H9 (cell line): Measurements from ENCODE around the gene XIRP2. TPM values are rescaled to one million over a fixed set of nuclear protein-coding genes. Genes with fewer than 3 reads are reported as not detected.

ENCODE experiments used
- DNase-seq: peaks from one replicate; pipeline ENCODE4 v3.0.0-alpha.2; 2017
- H2AFZ ChIP-seq: one replicate; pipeline ENCODE4 v1.6.1; 2013; ENCODE audit warnings: mild to moderate bottlenecking, low read length, control low read depth, moderate library complexity
- H2AK5ac ChIP-seq: 2 replicates; pipeline ENCODE4 v1.6.1; 2013; ENCODE audit warnings: low read length, control low read depth, mixed read lengths; ENCODE audit not compliant: insufficient read length
- H2BK120ac ChIP-seq: one replicate; pipeline ENCODE4 v1.6.1; 2013; ENCODE audit warnings: low read depth, mild to moderate bottlenecking, low read length, control low read depth, inconsistent platforms; ENCODE audit not compliant: poor library complexity, severe bottlenecking
- H2BK12ac ChIP-seq: 2 replicates; pipeline ENCODE4 v1.6.1; 2013; ENCODE audit warnings: low read length, control low read depth, mixed read lengths, low read depth; ENCODE audit not compliant: insufficient read length
- H2BK15ac ChIP-seq: 2 replicates; pipeline ENCODE4 v1.6.1; 2013; ENCODE audit warnings: low read depth, low read length, control low read depth
- H2BK20ac ChIP-seq: one replicate; pipeline ENCODE4 v1.6.1; 2013; ENCODE audit warnings: low read depth, mild to moderate bottlenecking, low read length, control low read depth, inconsistent platforms; ENCODE audit not compliant: poor library complexity, severe bottlenecking
- H2BK5ac ChIP-seq: 2 replicates; pipeline ENCODE4 v1.6.1; 2013; ENCODE audit warnings: low read length, control low read depth, mixed read lengths; ENCODE audit not compliant: insufficient read length
- H3K14ac ChIP-seq: 2 replicates; pipeline ENCODE4 v1.6.1; 2013; ENCODE audit warnings: low read length, control low read depth; ENCODE audit not compliant: insufficient read depth
- H3K18ac ChIP-seq: 2 replicates; pipeline ENCODE4 v1.6.1; 2013; ENCODE audit warnings: low read depth, mild to moderate bottlenecking, mixed read lengths, low read length, control low read depth; ENCODE audit not compliant: insufficient read length
- H3K23ac ChIP-seq: 2 replicates; pipeline ENCODE4 v1.6.1; 2013; ENCODE audit warnings: low read length, control low read depth, mixed read lengths, low read depth; ENCODE audit not compliant: insufficient read length
- H3K23me2 ChIP-seq: 2 replicates; pipeline ENCODE4 v1.6.1; 2013; ENCODE audit warnings: low read depth, mild to moderate bottlenecking, mixed read lengths, low read length, control low read depth; ENCODE audit not compliant: insufficient read length, poor library complexity, severe bottlenecking
- H3K27ac ChIP-seq: 2 replicates; pipeline ENCODE4 v1.5.1; 2013; ENCODE audit warnings: low read length, control low read depth, mixed read lengths, low read depth; ENCODE audit not compliant: insufficient read length
- H3K27me3 ChIP-seq: 2 replicates; pipeline ENCODE4 v1.6.1; 2013; ENCODE audit warnings: low read length, control low read depth, inconsistent platforms; ENCODE audit not compliant: insufficient read depth
- H3K4ac ChIP-seq: 2 replicates; pipeline ENCODE4 v1.6.1; 2013; ENCODE audit warnings: low read depth, mild to moderate bottlenecking, control low read depth, inconsistent platforms, low read length, moderate library complexity
- H3K4me1 ChIP-seq: 2 replicates; pipeline ENCODE4 v1.6.1; 2013; ENCODE audit warnings: low read length, control low read depth, inconsistent platforms; ENCODE audit not compliant: insufficient read depth
- H3K4me2 ChIP-seq: 2 replicates; pipeline ENCODE4 v1.6.1; 2013; ENCODE audit warnings: low read length, control low read depth, mixed read lengths; ENCODE audit not compliant: insufficient read length, insufficient read depth
- H3K56ac ChIP-seq: 2 replicates; pipeline ENCODE4 v1.6.1; 2013; ENCODE audit warnings: low read depth, mild to moderate bottlenecking, mixed read lengths, low read length, control low read depth; ENCODE audit not compliant: insufficient read length
- H3K79me1 ChIP-seq: 2 replicates; pipeline ENCODE4 v1.6.1; 2013; ENCODE audit warnings: low read depth, mild to moderate bottlenecking, moderate library complexity, low read length, control low read depth, inconsistent platforms; ENCODE audit not compliant: insufficient read depth, poor library complexity, severe bottlenecking
- H3K79me2 ChIP-seq: 2 replicates; pipeline ENCODE4 v1.6.1; 2013; ENCODE audit warnings: low read length, control low read depth, inconsistent platforms; ENCODE audit not compliant: insufficient read depth
- H3K9ac ChIP-seq: 2 replicates; pipeline ENCODE4 v1.6.1; 2013; ENCODE audit warnings: low read length, control low read depth, mixed read lengths; ENCODE audit not compliant: insufficient read length; ENCODE audit errors: extremely low read depth
- H3K9me3 ChIP-seq: one replicate; pipeline ENCODE4 v1.6.1; 2013; ENCODE audit warnings: low read depth, low read length, inconsistent platforms; ENCODE audit not compliant: control insufficient read depth
- H3T11ph ChIP-seq: one replicate; pipeline ENCODE4 v1.6.1; 2013; ENCODE audit warnings: mild to moderate bottlenecking, low read length, control low read depth, inconsistent platforms
- H4K20me1 ChIP-seq: one replicate; pipeline ENCODE4 v1.6.1; 2013; ENCODE audit not compliant: control insufficient read depth, insufficient read length, insufficient read depth
- H4K5ac ChIP-seq: 2 replicates; pipeline ENCODE4 v1.6.1; 2013; ENCODE audit warnings: low read depth, mild to moderate bottlenecking, mixed read lengths, low read length, control low read depth; ENCODE audit not compliant: insufficient read length
- H4K8ac ChIP-seq: replicated peaks from 2 replicates; pipeline ENCODE4 v1.6.1; 2013; ENCODE audit warnings: low read length, control low read depth, mixed read lengths, low read depth; ENCODE audit not compliant: insufficient read length
- H4K91ac ChIP-seq: 2 replicates; pipeline ENCODE4 v1.6.1; 2013; ENCODE audit warnings: low read depth, mild to moderate bottlenecking, moderate library complexity, mixed read lengths, low read length, control low read depth; ENCODE audit not compliant: insufficient read length
- H3K27ac Mint-ChIP-seq, 3 experiments: 2 replicates in 2 of 3; 3 replicates in 1 of 3; pipeline ENCODE4 v1.8.0; 2020 to 2021; ENCODE audit warnings: mixed read lengths in 3 of 3, mild to moderate bottlenecking in 1 of 3, moderate library complexity in 1 of 3
- H3K27me3 Mint-ChIP-seq: 2 replicates; pipeline ENCODE4 v1.8.0; 2021; ENCODE audit warnings: low read depth, mild to moderate bottlenecking, moderate library complexity, mixed read lengths
- H3K36me3 Mint-ChIP-seq, 3 experiments: 2 replicates in 2 of 3; 3 replicates in 1 of 3; pipeline ENCODE4 v1.8.0; 2020 to 2021; ENCODE audit warnings: low read depth in 3 of 3, mixed read lengths in 3 of 3; ENCODE audit not compliant: insufficient read depth in 1 of 3
- H3K4me1 Mint-ChIP-seq, 2 experiments: 2 replicates each; pipeline ENCODE4 v1.8.0; 2020; ENCODE audit warnings: mixed read lengths in 2 of 2
- H3K4me3 Mint-ChIP-seq, 2 experiments: 2 replicates in 1 of 2; 3 replicates in 1 of 2; pipeline ENCODE4 v1.8.0; 2020 to 2021; ENCODE audit warnings: mild to moderate bottlenecking in 2 of 2, mixed read lengths in 2 of 2, moderate library complexity in 1 of 2
- H3K9me3 Mint-ChIP-seq, 2 experiments: 2 replicates in 1 of 2; 3 replicates in 1 of 2; pipeline ENCODE4 v1.8.0; 2020; ENCODE audit warnings: mild to moderate bottlenecking in 2 of 2, mixed read lengths in 2 of 2, moderate library complexity in 1 of 2
- total RNA-seq: library from RNA; stranded (reverse); gene quantifications from 2 replicates; pipeline ENCODE4 v1.2.1, GENCODE V29; 2021
- TF ChIP-seq, protein P1 (sequence below): fragments of 200-600 bp; sonication (generic); conservative IDR thresholded peaks from 3 replicates; pipeline ENCODE4 v1.8.0; 2021; ENCODE audit warnings: antibody characterized with exemption, mild to moderate bottlenecking

Gene XIRP2
- total RNA-seq, 1 experiment from 2014 or later: 0.07 TPM

DNA sequence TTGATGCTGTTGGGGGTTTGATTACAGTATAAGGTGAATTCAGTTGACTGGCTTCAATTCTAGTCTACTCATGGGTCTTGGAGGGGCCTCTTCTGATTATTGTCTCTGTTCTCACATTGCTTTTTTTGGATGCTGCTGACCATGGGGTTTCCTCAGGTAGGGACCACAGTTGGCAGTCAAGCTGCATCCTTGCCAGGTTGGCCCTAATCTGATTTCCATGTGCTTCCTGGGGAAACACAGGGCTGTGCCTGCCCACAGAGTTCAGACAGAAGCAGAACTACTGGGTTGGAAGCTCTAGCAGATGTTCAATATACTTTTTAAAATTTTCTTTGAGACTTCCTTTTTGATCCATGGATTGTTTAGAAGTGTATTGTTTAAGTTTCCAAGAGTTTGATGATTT lies 227.3 kb downstream of the XIRP2 start:
- Histone ChIP-seq H2BK120ac (no peak overlapping the region), H3K27ac (no peak overlapping the region), H4K8ac (no peak overlapping the region), H2BK5ac (no peak overlapping the region), H3K23ac (no peak overlapping the region), H3T11ph (no peak overlapping the region), H2BK20ac (no peak overlapping the region), H3K18ac (no peak overlapping the region), H2AFZ (no peak overlapping the region), H3K14ac (no peak overlapping the region), H2AK5ac (no peak overlapping the region), H3K56ac (no peak overlapping the region), H4K5ac (no peak overlapping the region), H4K91ac (no peak overlapping the region), H3K4me2 (no peak overlapping the region), H4K20me1 (no peaks in the 10 kb centered on the region), H3K79me2 (no peaks in the 10 kb centered on the region), H3K23me2 (no peaks in the 10 kb centered on the region), H3K79me1 (no peaks in the 10 kb centered on the region), H2BK12ac (no peak overlapping the region), H3K4me1 (no peaks in the 10 kb centered on the region), H2BK15ac (no peak overlapping the region), H3K4ac (no peak overlapping the region), H3K9me3 (no peaks in the 10 kb centered on the region), H3K9ac (no peak overlapping the region), H3K27me3 (no peaks in the 10 kb centered on the region)
- no peaks in the 10 kb centered on the region for H3K27me3 Mint-ChIP-seq
- peaks cover 10 to 11% of the 10 kb centered on the region in 2 experiments for H3K4me1 Mint-ChIP-seq
- H3K36me3 Mint-ChIP-seq: no peaks in the 10 kb centered on the region
- H3K4me3 Mint-ChIP-seq: no peak overlapping the region
- no peak overlapping the region for H3K27ac Mint-ChIP-seq
- no peaks in the 10 kb centered on the region for H3K9me3 Mint-ChIP-seq
- DNase-seq: no peak
- TF ChIP-seq, protein P1, sequence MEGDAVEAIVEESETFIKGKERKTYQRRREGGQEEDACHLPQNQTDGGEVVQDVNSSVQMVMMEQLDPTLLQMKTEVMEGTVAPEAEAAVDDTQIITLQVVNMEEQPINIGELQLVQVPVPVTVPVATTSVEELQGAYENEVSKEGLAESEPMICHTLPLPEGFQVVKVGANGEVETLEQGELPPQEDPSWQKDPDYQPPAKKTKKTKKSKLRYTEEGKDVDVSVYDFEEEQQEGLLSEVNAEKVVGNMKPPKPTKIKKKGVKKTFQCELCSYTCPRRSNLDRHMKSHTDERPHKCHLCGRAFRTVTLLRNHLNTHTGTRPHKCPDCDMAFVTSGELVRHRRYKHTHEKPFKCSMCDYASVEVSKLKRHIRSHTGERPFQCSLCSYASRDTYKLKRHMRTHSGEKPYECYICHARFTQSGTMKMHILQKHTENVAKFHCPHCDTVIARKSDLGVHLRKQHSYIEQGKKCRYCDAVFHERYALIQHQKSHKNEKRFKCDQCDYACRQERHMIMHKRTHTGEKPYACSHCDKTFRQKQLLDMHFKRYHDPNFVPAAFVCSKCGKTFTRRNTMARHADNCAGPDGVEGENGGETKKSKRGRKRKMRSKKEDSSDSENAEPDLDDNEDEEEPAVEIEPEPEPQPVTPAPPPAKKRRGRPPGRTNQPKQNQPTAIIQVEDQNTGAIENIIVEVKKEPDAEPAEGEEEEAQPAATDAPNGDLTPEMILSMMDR: no peak
